Astrocyte of the cerebellum (primary cell): ENCODE results near the gene KCTD16.

Experiments
- DNase-seq: peaks from one replicate; pipeline ENCODE4 v3.0.0-alpha.2; 2011; ENCODE audit warnings: low read depth
- H3K4me3 ChIP-seq: 2 replicates; pipeline ENCODE4 v1.5.1; 2011; ENCODE audit warnings: mild to moderate bottlenecking, low read depth, low read length, moderate library complexity
- in situ Hi-C: cut with HindIII; loops from 2 replicates; pipeline ENCODE4 v1.10.0; 2017; ENCODE audit warnings: low sequenced_read_pairs
- TF ChIP-seq, protein P1 (sequence below): IDR thresholded peaks from 2 replicates; pipeline ENCODE4 v1.5.1; 2012; ENCODE audit warnings: low read length, low read depth, moderate library complexity, mild to moderate bottlenecking; ENCODE audit errors: missing control alignments

The KCTD16 gene

DNA sequence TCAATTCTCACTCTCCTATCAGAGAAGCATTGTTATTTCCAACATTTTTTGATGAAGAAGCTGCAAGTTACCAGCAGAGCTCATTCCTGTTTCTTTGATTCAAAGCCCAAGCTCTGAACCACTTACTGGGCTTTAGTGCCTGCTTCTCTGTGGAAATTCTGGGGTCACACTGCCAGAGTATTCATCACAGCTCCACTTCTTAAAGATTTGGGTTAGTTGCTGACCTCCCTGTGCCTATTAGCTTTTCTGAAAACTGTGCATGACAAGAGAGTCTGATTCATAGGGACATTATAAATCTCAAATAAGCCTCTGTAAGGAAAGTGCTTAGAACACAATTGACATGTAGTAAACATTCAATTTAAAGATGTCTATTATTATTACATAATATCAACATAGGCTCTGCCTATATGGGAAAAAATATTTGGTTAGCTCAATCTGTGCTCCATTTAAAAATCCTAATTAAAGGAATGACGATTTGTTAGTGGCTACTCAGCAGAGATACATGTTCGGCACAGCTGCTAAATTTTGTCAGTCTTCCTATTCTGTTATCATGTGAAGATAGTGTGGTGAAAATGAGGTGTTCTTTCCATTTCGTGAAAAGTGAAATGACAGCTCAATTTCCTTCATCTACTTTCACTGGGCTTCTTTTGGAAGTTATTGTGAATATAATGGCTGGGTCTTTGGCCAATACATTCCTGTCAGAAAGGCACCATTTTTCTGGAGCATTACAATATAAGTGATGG, 293.0 kb downstream of the KCTD16 start:
- H3K4me3 ChIP-seq: no peak overlapping the region
- TF ChIP-seq, protein P1, sequence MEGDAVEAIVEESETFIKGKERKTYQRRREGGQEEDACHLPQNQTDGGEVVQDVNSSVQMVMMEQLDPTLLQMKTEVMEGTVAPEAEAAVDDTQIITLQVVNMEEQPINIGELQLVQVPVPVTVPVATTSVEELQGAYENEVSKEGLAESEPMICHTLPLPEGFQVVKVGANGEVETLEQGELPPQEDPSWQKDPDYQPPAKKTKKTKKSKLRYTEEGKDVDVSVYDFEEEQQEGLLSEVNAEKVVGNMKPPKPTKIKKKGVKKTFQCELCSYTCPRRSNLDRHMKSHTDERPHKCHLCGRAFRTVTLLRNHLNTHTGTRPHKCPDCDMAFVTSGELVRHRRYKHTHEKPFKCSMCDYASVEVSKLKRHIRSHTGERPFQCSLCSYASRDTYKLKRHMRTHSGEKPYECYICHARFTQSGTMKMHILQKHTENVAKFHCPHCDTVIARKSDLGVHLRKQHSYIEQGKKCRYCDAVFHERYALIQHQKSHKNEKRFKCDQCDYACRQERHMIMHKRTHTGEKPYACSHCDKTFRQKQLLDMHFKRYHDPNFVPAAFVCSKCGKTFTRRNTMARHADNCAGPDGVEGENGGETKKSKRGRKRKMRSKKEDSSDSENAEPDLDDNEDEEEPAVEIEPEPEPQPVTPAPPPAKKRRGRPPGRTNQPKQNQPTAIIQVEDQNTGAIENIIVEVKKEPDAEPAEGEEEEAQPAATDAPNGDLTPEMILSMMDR: no peak
- no peak for DNase-seq
- in situ Hi-C loops: no loop called here

DNA sequence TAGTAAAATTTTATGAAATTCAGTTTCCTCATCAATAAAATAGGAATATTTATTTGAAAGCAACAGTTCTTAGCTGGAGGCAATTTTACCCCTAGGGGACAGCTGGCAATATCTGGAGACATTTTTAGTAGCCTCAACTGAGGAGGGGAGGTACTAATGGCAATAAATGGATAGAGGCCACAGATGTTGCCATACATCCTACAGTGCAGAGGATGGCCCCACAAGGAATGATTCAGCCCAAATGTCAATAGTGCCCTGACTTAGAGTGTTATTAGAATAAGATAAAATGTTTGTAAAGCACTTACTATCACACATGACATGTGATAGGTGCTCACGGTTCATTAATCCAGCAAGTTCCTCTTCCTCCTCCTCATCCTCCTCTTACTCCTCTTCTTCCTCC, 293.6 kb downstream of the KCTD16 start:
- no peak overlapping the region for H3K4me3 ChIP-seq
- no peak for DNase-seq
- in situ Hi-C loops: no loop called here
- TF ChIP-seq, protein P1: no peak

DNA sequence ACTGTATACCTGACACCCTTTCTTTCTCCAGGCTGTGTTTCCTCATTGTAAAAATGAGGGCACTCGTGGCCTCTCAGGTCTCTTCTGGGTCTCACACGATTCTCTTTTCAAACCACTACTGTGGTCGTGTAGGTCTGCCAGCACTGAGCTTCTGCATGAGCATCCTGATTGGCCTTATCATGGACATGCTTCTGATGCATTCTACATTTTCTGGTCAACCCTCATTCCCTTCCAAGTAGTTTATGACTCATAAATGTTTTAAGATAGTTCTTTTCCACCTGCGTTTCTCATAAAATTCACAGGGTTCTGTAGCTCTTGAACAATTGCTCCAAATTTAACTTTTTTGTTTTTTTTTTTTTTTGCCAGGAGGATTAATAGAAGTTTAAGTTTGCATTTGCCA, 294.8 kb downstream of the KCTD16 start:
- TF ChIP-seq, protein P1: no peak
- in situ Hi-C loops: no loop called here
- no peak overlapping the region for H3K4me3 ChIP-seq
- DNase-seq: no peak

DNA sequence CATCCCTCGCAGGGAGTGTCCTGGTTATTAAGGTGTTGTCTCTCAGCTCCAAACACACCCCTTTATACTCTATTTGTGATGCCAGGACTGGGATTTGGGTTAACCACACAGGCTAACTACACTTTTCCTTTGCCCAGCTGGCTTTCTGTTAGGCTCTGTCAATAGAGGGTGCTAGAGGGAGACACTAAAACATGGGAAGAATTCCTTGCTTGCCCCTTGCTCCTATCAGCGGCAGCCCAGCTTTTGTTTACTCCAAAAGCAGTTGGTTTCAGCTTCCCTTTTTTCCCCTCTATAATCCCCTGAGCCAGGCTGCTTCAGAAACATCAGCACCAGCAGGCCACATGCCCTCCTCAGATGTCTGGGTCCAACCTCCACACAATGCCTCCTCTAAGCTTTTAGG, 297.1 kb downstream of the KCTD16 start:
- in situ Hi-C loops: no loop called here
- TF ChIP-seq, protein P1: peak; percentile 83
- no peak overlapping the region for H3K4me3 ChIP-seq
- peak; percentile 31 for DNase-seq

DNA sequence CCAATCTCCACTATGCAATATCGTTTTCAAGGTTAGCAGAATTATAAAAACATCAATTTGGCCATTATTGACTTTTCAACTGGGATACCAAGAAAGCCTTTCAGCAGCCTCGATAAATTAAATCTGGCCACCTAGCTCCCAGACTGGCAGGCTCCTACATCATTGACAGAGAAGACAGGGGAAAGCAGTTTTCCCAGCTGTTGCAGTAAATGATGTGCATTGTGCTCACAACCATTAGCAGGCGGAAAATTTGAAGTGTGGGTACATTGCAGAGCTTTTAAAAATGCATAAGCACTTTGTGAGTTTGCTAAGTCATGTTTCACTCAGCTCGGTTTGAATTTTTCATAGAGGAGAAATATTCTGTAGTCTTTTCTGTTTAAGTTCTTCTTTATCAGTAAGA, 297.9 kb downstream of the KCTD16 start:
- DNase-seq: no peak
- TF ChIP-seq, protein P1: no peak
- no peak overlapping the region for H3K4me3 ChIP-seq
- in situ Hi-C loops: no loop called here

DNA sequence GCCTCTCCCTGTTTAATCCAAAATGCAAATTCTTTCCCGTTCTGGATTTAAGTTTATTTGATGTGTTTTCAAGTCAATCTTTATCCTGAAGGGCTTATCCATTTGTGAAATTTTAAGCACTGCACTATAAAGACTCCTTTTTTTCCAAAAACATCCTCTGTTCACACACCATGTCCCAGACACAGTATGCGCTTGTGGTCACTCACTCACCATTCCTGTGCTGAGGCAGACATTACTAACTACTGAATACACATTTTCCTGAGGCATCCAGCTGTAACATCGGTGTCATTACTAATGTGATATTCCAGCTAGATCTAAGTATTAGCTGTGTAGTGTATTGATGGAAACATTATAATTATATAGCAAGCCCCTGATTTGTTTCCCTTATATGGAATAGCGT, 298.4 kb downstream of the KCTD16 start:
- in situ Hi-C loops: no loop called here
- DNase-seq: peak; percentile 20
- no peak overlapping the region for H3K4me3 ChIP-seq
- TF ChIP-seq, protein P1: no peak
